Breast epithelium (tissue), 3 donors: ENCODE measurements around the gene TP53BP1.

Experiments
- POLR2A ChIP-seq: fragments of 450-650 bp; IDR thresholded peaks from one replicate; pipeline ENCODE4 v1.6.1; 2016; ENCODE audit warnings: antibody characterized with exemption, mild to moderate bottlenecking, moderate library complexity
- POLR2AphosphoS5 ChIP-seq, 3 donors: sonication (generic); formaldehyde crosslinking; IDR thresholded peaks; one replicate each; pipeline ENCODE4 v1.6.1; 2017; ENCODE audit warnings: antibody characterized with exemption in 3 of 3
- TF ChIP-seq, protein P1 (sequence below), 3 donors: fragments of 450-650 bp; IDR thresholded peaks; one replicate each; pipeline ENCODE4 v1.5.1; 2016 to 2017; ENCODE audit warnings: antibody characterized with exemption in 3 of 3, mild to moderate bottlenecking in 3 of 3, moderate library complexity in 3 of 3

DNA sequence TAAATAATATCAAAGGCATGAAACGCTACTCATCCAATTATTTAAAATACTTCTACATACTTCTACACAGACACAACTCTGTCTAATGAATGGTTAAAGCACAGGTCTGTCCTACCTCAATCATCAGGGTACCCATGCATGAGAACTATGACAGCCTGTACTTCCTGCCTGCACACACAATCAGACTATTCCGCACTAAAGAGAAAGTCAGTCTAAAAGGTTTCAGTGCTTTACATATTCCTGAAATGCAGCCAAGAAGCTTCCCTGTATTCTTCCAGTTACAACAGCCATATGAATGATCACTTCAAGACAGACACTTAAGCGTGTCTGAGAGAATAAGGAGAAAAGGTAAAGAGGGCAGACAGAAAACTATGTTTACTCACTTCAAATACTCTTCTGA is 63.3 kb downstream of the TP53BP1 start:
- TF ChIP-seq POLR2A (no peak), POLR2AphosphoS5 (IDR thresholded peaks at IDR 0.05) (no peak)
- TF ChIP-seq, protein P1, sequence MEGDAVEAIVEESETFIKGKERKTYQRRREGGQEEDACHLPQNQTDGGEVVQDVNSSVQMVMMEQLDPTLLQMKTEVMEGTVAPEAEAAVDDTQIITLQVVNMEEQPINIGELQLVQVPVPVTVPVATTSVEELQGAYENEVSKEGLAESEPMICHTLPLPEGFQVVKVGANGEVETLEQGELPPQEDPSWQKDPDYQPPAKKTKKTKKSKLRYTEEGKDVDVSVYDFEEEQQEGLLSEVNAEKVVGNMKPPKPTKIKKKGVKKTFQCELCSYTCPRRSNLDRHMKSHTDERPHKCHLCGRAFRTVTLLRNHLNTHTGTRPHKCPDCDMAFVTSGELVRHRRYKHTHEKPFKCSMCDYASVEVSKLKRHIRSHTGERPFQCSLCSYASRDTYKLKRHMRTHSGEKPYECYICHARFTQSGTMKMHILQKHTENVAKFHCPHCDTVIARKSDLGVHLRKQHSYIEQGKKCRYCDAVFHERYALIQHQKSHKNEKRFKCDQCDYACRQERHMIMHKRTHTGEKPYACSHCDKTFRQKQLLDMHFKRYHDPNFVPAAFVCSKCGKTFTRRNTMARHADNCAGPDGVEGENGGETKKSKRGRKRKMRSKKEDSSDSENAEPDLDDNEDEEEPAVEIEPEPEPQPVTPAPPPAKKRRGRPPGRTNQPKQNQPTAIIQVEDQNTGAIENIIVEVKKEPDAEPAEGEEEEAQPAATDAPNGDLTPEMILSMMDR (IDR thresholded peaks at IDR 0.05) = no peak
